GM23338 (cell line): ENCODE measurements around the gene IKBKE. TPM values are rescaled to one million over a fixed set of nuclear protein-coding genes. Genes with fewer than 3 reads are reported as not detected.

Experiments used
- ATAC-seq: fragments of 200-7000 bp; cut with Tn5 transposase; 3 replicates; pipeline ENCODE4 v1.9.1; 2020
- DNase-seq: peaks from one replicate; pipeline ENCODE4 v3.0.0-alpha.2; 2015; ENCODE audit warnings: low spot score
- H2AFZ ChIP-seq: fragments of 200-600 bp; sonication (generic); 2 replicates; pipeline ENCODE4 v1.8.0; 2016; ENCODE audit warnings: antibody characterized with exemption, mild to moderate bottlenecking, moderate library complexity
- H3F3A ChIP-seq: fragments of 200-600 bp; sonication (generic); replicated peaks from 2 replicates; pipeline ENCODE4 v1.8.0; 2017; ENCODE audit warnings: antibody characterized with exemption, mixed run types, low read depth
- H3K27ac ChIP-seq: fragments of 200-600 bp; sonication (generic); 2 replicates; pipeline ENCODE4 v1.6.1; 2016; ENCODE audit warnings: low read depth
- H3K27me3 ChIP-seq: fragments of 200-600 bp; sonication (generic); 2 replicates; pipeline ENCODE4 v1.8.0; 2016; ENCODE audit warnings: mild to moderate bottlenecking, mixed run types, moderate library complexity; ENCODE audit not compliant: insufficient read depth
- H3K36me3 ChIP-seq: fragments of 200-600 bp; sonication (generic); 2 replicates; pipeline ENCODE4 v1.8.0; 2016; ENCODE audit warnings: mild to moderate bottlenecking; ENCODE audit not compliant: insufficient read depth
- H3K4me1 ChIP-seq: fragments of 200-600 bp; sonication (generic); 2 replicates; pipeline ENCODE4 v1.8.0; 2016; ENCODE audit warnings: mild to moderate bottlenecking, moderate library complexity; ENCODE audit not compliant: insufficient read depth
- H3K4me2 ChIP-seq: fragments of 200-600 bp; sonication (generic); 2 replicates; pipeline ENCODE4 v1.7.1; 2017; ENCODE audit warnings: mixed run types
- H3K4me3 ChIP-seq: fragments of 200-600 bp; sonication (generic); 2 replicates; pipeline ENCODE4 v1.6.1; 2016; ENCODE audit warnings: mixed run types
- H3K79me2 ChIP-seq: fragments of 200-600 bp; sonication (generic); replicated peaks from 2 replicates; pipeline ENCODE4 v1.8.0; 2017; ENCODE audit warnings: mild to moderate bottlenecking; ENCODE audit not compliant: insufficient read depth
- H3K9me2 ChIP-seq: fragments of 200-600 bp; sonication (generic); 2 replicates; pipeline ENCODE4 v1.8.0; 2017; ENCODE audit not compliant: insufficient read depth
- H4K20me1 ChIP-seq: fragments of 200-600 bp; sonication (generic); replicated peaks from 2 replicates; pipeline ENCODE4 v1.8.0; 2017; ENCODE audit warnings: mild to moderate bottlenecking; ENCODE audit not compliant: insufficient read depth
- H3K27ac Mint-ChIP-seq: 2 replicates; pipeline ENCODE4 v1.8.0; 2020; ENCODE audit warnings: inconsistent platforms, mild to moderate bottlenecking, moderate library complexity, mixed read lengths
- H3K27me3 Mint-ChIP-seq: 3 replicates; pipeline ENCODE4 v1.8.0; 2022; ENCODE audit warnings: low read depth, mild to moderate bottlenecking, moderate library complexity, mixed read lengths, inconsistent platforms; ENCODE audit not compliant: insufficient read depth, poor library complexity
- H3K36me3 Mint-ChIP-seq: 3 replicates; pipeline ENCODE4 v1.8.0; 2021; ENCODE audit warnings: low read depth, mild to moderate bottlenecking, inconsistent platforms, moderate library complexity, mixed read lengths
- H3K4me1 Mint-ChIP-seq: 3 replicates; pipeline ENCODE4 v1.8.0; 2020; ENCODE audit warnings: mild to moderate bottlenecking, inconsistent platforms, mixed read lengths
- H3K4me3 Mint-ChIP-seq: 3 replicates; pipeline ENCODE4 v1.8.0; 2021; ENCODE audit warnings: moderate library complexity, mild to moderate bottlenecking, inconsistent platforms, mixed read lengths
- H3K9me3 Mint-ChIP-seq: 3 replicates; pipeline ENCODE4 v1.8.0; 2020; ENCODE audit warnings: moderate library complexity, mild to moderate bottlenecking, inconsistent platforms, mixed read lengths
- CREB1 ChIP-seq: fragments of 250-450 bp; sonication (Bioruptor Pico); IDR thresholded peaks from 2 replicates; pipeline ENCODE4 v1.5.0; 2020; ENCODE audit warnings: low read depth, mild to moderate bottlenecking, moderate library complexity
- EZH2phosphoT487 ChIP-seq: fragments of 200-600 bp; sonication (generic); IDR thresholded peaks from one replicate; pipeline ENCODE4 v1.8.1; 2018; ENCODE audit warnings: antibody characterized with exemption; ENCODE audit not compliant: unreplicated experiment
- JUNB ChIP-seq: IDR thresholded peaks from one replicate; pipeline ENCODE4 v1.6.1; 2016; ENCODE audit warnings: antibody characterized with exemption; ENCODE audit not compliant: unreplicated experiment
- NANOG ChIP-seq: IDR thresholded peaks from 2 replicates; pipeline ENCODE4 v1.6.1; 2016; ENCODE audit warnings: antibody characterized with exemption, borderline replicate concordance
- POLR2AphosphoS5 ChIP-seq: IDR thresholded peaks from 2 replicates; pipeline ENCODE4 v1.6.1; 2016; ENCODE audit warnings: antibody characterized with exemption, low read depth
- STAT1 ChIP-seq: IDR thresholded peaks from one replicate; pipeline ENCODE4 v1.6.1; 2016; ENCODE audit warnings: antibody characterized with exemption; ENCODE audit not compliant: unreplicated experiment
- ZNF114 ChIP-seq: fragments of 250-450 bp; sonication (Bioruptor Pico); IDR thresholded peaks from 2 replicates; pipeline ENCODE4 v1.5.0; 2020; ENCODE audit warnings: mild to moderate bottlenecking, moderate library complexity
- ZNF331 ChIP-seq: fragments of 250-450 bp; sonication (Bioruptor Pico); IDR thresholded peaks from 2 replicates; pipeline ENCODE4 v1.5.0; 2020; ENCODE audit warnings: low read depth, mild to moderate bottlenecking, moderate library complexity
- polyA plus RNA-seq: library from polyadenylated mRNA; unstranded; fragments of >200 nt; fragmentation: Nextera tagmentation; extraction: Ambion mirVana; gene quantifications from 2 replicates; pipeline ENCODE4 v1.2.1, GENCODE V29; 2016
- total RNA-seq: library from RNA; depleted of rRNA; stranded (reverse); fragments of >200 nt; shearing (Covaris generic); gene quantifications from 2 replicates; pipeline ENCODE4 v1.2.3, GENCODE V29; 2014
- TF ChIP-seq, protein P1 (sequence below), 2 experiments: fragments of 200-600 bp in 1 of 2; sonication (generic) in 1 of 2; conservative IDR thresholded peaks; 2 replicates each; pipeline versions ENCODE4 v1.5.1 to v1.6.1; 2016 to 2017; ENCODE audit warnings: antibody characterized with exemption in 2 of 2, low read depth in 2 of 2, mild to moderate bottlenecking in 2 of 2, moderate library complexity in 1 of 2
- TF ChIP-seq, protein P2 (sequence below): IDR thresholded peaks from one replicate; pipeline ENCODE4 v1.6.1; 2018; ENCODE audit warnings: antibody characterized with exemption; ENCODE audit not compliant: unreplicated experiment

The IKBKE gene
- total and polyA plus RNA-seq, 2 experiments from 2014 or later: 4.8 to 11.1 TPM

DNA sequence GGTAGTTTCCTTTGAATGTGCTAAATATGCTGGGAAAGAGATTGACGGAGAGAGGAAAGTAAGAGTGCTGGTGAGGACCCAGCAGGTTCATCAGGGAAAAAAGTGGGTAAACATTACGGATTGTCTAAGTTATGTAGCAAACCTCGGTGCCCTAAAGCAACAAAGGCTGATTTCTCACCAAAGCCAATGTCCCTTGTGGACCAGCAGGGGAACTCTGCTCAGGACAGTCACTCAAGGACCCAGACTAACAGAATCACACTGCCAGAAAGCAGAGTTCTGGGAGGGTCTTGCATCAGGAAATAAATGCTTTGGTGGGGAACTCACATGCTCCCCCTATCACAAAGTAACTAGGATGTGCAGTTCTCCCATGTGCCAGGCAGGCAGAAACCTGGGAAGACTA, 1.7 kb upstream of the IKBKE start (continued):
- TF ChIP-seq ZNF114 (CRISPR knock-in tag) (no peak), NANOG (no peak), POLR2AphosphoS5 (no peak), STAT1 (no peak), EZH2phosphoT487 (no peak), ZNF331 (no peak), JUNB (no peak), CREB1 (CRISPR knock-in tag) (no peak)
- TF ChIP-seq, protein P1, sequence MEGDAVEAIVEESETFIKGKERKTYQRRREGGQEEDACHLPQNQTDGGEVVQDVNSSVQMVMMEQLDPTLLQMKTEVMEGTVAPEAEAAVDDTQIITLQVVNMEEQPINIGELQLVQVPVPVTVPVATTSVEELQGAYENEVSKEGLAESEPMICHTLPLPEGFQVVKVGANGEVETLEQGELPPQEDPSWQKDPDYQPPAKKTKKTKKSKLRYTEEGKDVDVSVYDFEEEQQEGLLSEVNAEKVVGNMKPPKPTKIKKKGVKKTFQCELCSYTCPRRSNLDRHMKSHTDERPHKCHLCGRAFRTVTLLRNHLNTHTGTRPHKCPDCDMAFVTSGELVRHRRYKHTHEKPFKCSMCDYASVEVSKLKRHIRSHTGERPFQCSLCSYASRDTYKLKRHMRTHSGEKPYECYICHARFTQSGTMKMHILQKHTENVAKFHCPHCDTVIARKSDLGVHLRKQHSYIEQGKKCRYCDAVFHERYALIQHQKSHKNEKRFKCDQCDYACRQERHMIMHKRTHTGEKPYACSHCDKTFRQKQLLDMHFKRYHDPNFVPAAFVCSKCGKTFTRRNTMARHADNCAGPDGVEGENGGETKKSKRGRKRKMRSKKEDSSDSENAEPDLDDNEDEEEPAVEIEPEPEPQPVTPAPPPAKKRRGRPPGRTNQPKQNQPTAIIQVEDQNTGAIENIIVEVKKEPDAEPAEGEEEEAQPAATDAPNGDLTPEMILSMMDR (conservative IDR thresholded peaks at IDR 0.05; ENCODE audit: low read depth in 2 of 2): no peak
- TF ChIP-seq, protein P2, sequence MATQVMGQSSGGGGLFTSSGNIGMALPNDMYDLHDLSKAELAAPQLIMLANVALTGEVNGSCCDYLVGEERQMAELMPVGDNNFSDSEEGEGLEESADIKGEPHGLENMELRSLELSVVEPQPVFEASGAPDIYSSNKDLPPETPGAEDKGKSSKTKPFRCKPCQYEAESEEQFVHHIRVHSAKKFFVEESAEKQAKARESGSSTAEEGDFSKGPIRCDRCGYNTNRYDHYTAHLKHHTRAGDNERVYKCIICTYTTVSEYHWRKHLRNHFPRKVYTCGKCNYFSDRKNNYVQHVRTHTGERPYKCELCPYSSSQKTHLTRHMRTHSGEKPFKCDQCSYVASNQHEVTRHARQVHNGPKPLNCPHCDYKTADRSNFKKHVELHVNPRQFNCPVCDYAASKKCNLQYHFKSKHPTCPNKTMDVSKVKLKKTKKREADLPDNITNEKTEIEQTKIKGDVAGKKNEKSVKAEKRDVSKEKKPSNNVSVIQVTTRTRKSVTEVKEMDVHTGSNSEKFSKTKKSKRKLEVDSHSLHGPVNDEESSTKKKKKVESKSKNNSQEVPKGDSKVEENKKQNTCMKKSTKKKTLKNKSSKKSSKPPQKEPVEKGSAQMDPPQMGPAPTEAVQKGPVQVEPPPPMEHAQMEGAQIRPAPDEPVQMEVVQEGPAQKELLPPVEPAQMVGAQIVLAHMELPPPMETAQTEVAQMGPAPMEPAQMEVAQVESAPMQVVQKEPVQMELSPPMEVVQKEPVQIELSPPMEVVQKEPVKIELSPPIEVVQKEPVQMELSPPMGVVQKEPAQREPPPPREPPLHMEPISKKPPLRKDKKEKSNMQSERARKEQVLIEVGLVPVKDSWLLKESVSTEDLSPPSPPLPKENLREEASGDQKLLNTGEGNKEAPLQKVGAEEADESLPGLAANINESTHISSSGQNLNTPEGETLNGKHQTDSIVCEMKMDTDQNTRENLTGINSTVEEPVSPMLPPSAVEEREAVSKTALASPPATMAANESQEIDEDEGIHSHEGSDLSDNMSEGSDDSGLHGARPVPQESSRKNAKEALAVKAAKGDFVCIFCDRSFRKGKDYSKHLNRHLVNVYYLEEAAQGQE: no peak

DNA sequence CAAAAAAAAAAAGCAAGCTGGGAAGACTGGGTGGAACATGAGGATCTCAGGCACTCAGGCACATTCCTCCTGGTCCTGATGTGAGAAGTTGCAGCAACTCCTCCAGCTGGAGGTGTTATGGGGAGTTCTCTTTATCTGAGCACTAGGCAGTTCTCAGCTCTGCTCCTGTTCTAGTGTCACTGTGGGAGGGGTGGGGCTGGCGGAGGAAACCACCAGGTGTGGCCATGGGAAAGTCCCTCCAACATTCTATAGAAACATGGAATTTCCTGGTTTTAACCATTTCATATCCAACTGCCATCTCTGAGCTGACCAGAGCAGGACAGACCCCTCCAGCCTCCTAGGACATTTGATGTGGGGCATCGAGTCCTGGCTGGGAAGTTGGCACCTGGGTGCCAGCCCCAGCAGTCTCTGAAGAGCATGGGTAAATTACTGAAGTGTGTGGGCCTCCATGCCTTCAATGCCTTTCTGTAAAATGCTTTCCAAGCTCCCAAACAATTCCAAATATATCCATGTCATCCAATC, 804 bp upstream of the IKBKE start:
- peak overlapping the region; percentile 100 for H2AFZ ChIP-seq
- no peaks in the 10 kb centered on the region for H3K9me2 ChIP-seq
- no peak overlapping the region for H3K4me3 ChIP-seq
- H3K27ac Mint-ChIP-seq: peak overlapping the region; percentile 86; the same call in 1 of the 2 replicates
- H4K20me1 ChIP-seq: no peaks in the 10 kb centered on the region
- no peaks in the 10 kb centered on the region for H3K79me2 ChIP-seq
- H3K4me3 Mint-ChIP-seq: peak overlapping the region; percentile 77
- H3K4me2 ChIP-seq: peak overlapping the region; percentile 92
- no peaks in the 10 kb centered on the region for H3K27me3 ChIP-seq
- ATAC-seq (no peak), DNase-seq (peak; percentile 9)
- no peaks in the 10 kb centered on the region for H3F3A ChIP-seq
- H3K9me3 Mint-ChIP-seq: no peaks in the 10 kb centered on the region; the same call in 2 of the 3 replicates
- H3K27me3 Mint-ChIP-seq: peaks cover 18% of the 10 kb centered on the region
- no peak overlapping the region for H3K27ac ChIP-seq
- H3K36me3 Mint-ChIP-seq: peaks cover 8% of the 10 kb centered on the region; the same call in 2 of the 3 replicates
- TF ChIP-seq STAT1: no peak
- TF ChIP-seq, protein P2: no peak
- TF ChIP-seq, protein P1 (conservative IDR thresholded peaks at IDR 0.05; ENCODE audit: low read depth in 2 of 2): no peak
- H3K36me3 ChIP-seq: no peaks in the 10 kb centered on the region
- peaks cover 65% of the 10 kb centered on the region for H3K4me1 Mint-ChIP-seq
- H3K4me1 ChIP-seq: peaks cover 40% of the 10 kb centered on the region
